Endothelial cell of umbilical vein (primary cell): ENCODE data around the gene SLC9C1. TPM values are rescaled to one million over a fixed set of nuclear protein-coding genes. Genes with fewer than 3 reads are reported as not detected.

ENCODE experiments used
- BruUV-seq: library from RNA; stranded (reverse); fragments of 400-500 nt; replicated peaks from 2 replicates; lab custom pipeline; 2021; lab: Mats Ljungman, UMichigan
- CTCF ChIA-PET: fragments of 300-600, 350-600 bp; sonication (Branson Sonifier 250); formaldehyde crosslinking; loops from one replicate; lab custom pipeline; 2021; ENCODE audit warnings: antibody characterized with exemption, inconsistent platforms; lab: Charles Lee
- POLR2A ChIA-PET: fragments of 300-600, 350-600 bp; sonication (Branson Sonifier 250); formaldehyde crosslinking; loops from one replicate; lab custom pipeline; 2021; ENCODE audit warnings: antibody characterized with exemption, inconsistent platforms; lab: Charles Lee
- DNase-seq: peaks from one replicate; pipeline ENCODE4 v3.0.0-alpha.2; 2011; ENCODE audit warnings: low read depth, low spot score
- FAIRE-seq: peaks from 2 replicates; lab custom pipeline; 2011; peaks lifted over from hg19 to GRCh38; lab: Jason Lieb, UNC
- H2AFZ ChIP-seq: 2 replicates; pipeline ENCODE4 v1.6.0; 2012; ENCODE audit warnings: low read depth, low read length, control low read depth, inconsistent platforms
- H3K27ac ChIP-seq: 2 replicates; pipeline ENCODE4 v1.5.1; 2011; ENCODE audit warnings: low read depth, mild to moderate bottlenecking, control low read depth, low read length, moderate library complexity; ENCODE audit not compliant: insufficient read depth
- H3K27me3 ChIP-seq, 2 experiments: 2 replicates each; pipeline versions ENCODE4 v1.6.0 to v1.6.1; 2011; ENCODE audit warnings: low read length in 2 of 2, mixed read lengths in 1 of 2; ENCODE audit not compliant: control insufficient read depth in 2 of 2, insufficient read depth in 2 of 2
- H3K36me3 ChIP-seq, 2 experiments: 2 replicates in 1 of 2; 3 replicates in 1 of 2; pipeline ENCODE4 v1.5.1; 2011; ENCODE audit warnings: low read length in 2 of 2, mild to moderate bottlenecking in 1 of 2, moderate library complexity in 1 of 2; ENCODE audit not compliant: control insufficient read depth in 2 of 2, insufficient read depth in 2 of 2; ENCODE audit errors: extremely low read depth in 1 of 2
- H3K4me1 ChIP-seq: 3 replicates; pipeline ENCODE4 v1.5.1; 2011; ENCODE audit warnings: mild to moderate bottlenecking, low read length; ENCODE audit not compliant: control insufficient read depth, insufficient read depth; ENCODE audit errors: extremely low read depth
- H3K4me2 ChIP-seq: 2 replicates; pipeline ENCODE4 v1.6.1; 2011; ENCODE audit warnings: low read length, control low read depth, mixed read lengths; ENCODE audit not compliant: insufficient read depth
- H3K4me3 ChIP-seq, 3 experiments: fragments of 200-600 bp in 1 of 3; sonication (generic), shearing (Covaris generic) in 1 of 3; replicated peaks in 1 of 3; 2 replicates each; pipeline ENCODE4 v1.5.1; 2011 to 2016; ENCODE audit warnings: control low read depth in 3 of 3, low read length in 3 of 3, mild to moderate bottlenecking in 2 of 3, inconsistent platforms in 1 of 3, low read depth in 1 of 3, moderate library complexity in 1 of 3; ENCODE audit not compliant: insufficient read depth in 1 of 3
- H3K79me2 ChIP-seq: 2 replicates; pipeline ENCODE4 v1.6.0; 2012; ENCODE audit warnings: low read length, inconsistent platforms; ENCODE audit not compliant: control insufficient read depth, insufficient read depth
- H3K9ac ChIP-seq: replicated peaks from 2 replicates; pipeline ENCODE3; 2011; ENCODE audit warnings: low read length, control low read depth; ENCODE audit not compliant: insufficient read depth; ENCODE audit errors: extremely low read depth
- H3K9me1 ChIP-seq: replicated peaks from 3 replicates; pipeline ENCODE4 v1.6.0; 2011; ENCODE audit warnings: mild to moderate bottlenecking, low read length; ENCODE audit not compliant: control insufficient read depth, insufficient read depth; ENCODE audit errors: extremely low read depth
- H3K9me3 ChIP-seq: replicated peaks from 2 replicates; pipeline ENCODE4 v1.5.1; 2012; ENCODE audit warnings: low read length, inconsistent platforms; ENCODE audit not compliant: control insufficient read depth, insufficient read depth
- H4K20me1 ChIP-seq: replicated peaks from 2 replicates; pipeline ENCODE3; 2011; ENCODE audit warnings: mild to moderate bottlenecking, low read length; ENCODE audit not compliant: control insufficient read depth, insufficient read depth; ENCODE audit errors: extremely low read depth
- CTCF ChIP-seq, 2 donors: IDR thresholded peaks; 1 replicate in 1 of 2; 2 replicates in 1 of 2; pipeline ENCODE4 v1.5.1; 2011; ENCODE audit warnings: low read length in 2 of 2, mild to moderate bottlenecking in 2 of 2, moderate library complexity in 2 of 2, control low read depth in 1 of 2, inconsistent platforms in 1 of 2, low read depth in 1 of 2; ENCODE audit not compliant: insufficient read depth in 1 of 2; ENCODE audit errors: extremely low read depth in 1 of 2
- EZH2 ChIP-seq: IDR thresholded peaks from 2 replicates; pipeline ENCODE4 v1.6.1; 2012; ENCODE audit warnings: borderline replicate concordance, low read depth, mild to moderate bottlenecking, moderate library complexity, low read length, inconsistent platforms; ENCODE audit not compliant: severe bottlenecking
- FOS ChIP-seq: IDR thresholded peaks from 2 replicates; pipeline ENCODE4 v1.6.1; 2011; ENCODE audit warnings: mild to moderate bottlenecking, low read length, moderate library complexity, borderline replicate concordance; ENCODE audit not compliant: insufficient read depth
- GATA2 ChIP-seq: IDR thresholded peaks from 2 replicates; pipeline ENCODE4 v1.7.0; 2011; ENCODE audit warnings: low read depth, mild to moderate bottlenecking, moderate library complexity, mixed read lengths, low read length; ENCODE audit not compliant: insufficient read length, insufficient read depth
- MAX ChIP-seq: IDR thresholded peaks from 2 replicates; pipeline ENCODE4 v1.6.1; 2011; ENCODE audit not compliant: insufficient read depth, insufficient read length
- MYC ChIP-seq: IDR thresholded peaks from one replicate; pipeline ENCODE4 v1.6.1; 2011; ENCODE audit warnings: mild to moderate bottlenecking, low read depth, low read length
- POLR2A ChIP-seq: IDR thresholded peaks from 2 replicates; pipeline ENCODE4 v1.6.1; 2012; ENCODE audit warnings: low read depth, mild to moderate bottlenecking, control low read depth, low read length
- POLR2AphosphoS5 ChIP-seq: IDR thresholded peaks from 2 replicates; pipeline ENCODE4 v1.6.1; 2012; ENCODE audit warnings: low read depth, mild to moderate bottlenecking, control low read depth, low read length, moderate library complexity; ENCODE audit not compliant: insufficient read depth
- dilution Hi-C: fragments of 300-500 bp; cut with MboI; formaldehyde crosslinking; loops from one replicate; pipeline ENCODE4 v1.15.0; 2019; ENCODE audit warnings: low sequenced_read_pairs; ENCODE audit not compliant: extremely low pct_ligation_motif_present
- intact Hi-C: fragments of 100-400 bp; cut with micrococcal nuclease; formaldehyde crosslinking; loops from one replicate; pipeline ENCODE4 v1.10.0; 2022
- polyA plus RNA-seq, 4 experiments: library from polyadenylated mRNA; depleted of rRNA in 3 of 4; stranded (reverse) in 3 of 4; unstranded in 1 of 4; fragments of >200 nt; gene quantifications; 2 replicates each; pipeline versions ENCODE4 v1.2.1 to v1.2.3, GENCODE V29; 2011 to 2012; ENCODE audit warnings: missing spikeins in 1 of 4
- total RNA-seq: library from RNA; stranded (reverse); gene quantifications from 2 replicates; pipeline ENCODE4 v1.2.3, GENCODE V29; 2021

The SLC9C1 gene
- total and polyA plus RNA-seq, 2 donors (not counting 3 experiments of a cell fraction or from before 2014, with no cell fraction given) = not detected

- H3K4me1 ChIP-seq = no peaks in the 10 kb centered on the region
- H3K79me2 ChIP-seq = no peaks in the 10 kb centered on the region
- no TSS peak for BruUV-seq
- POLR2A ChIA-PET = no interaction called here
- H3K27me3 ChIP-seq = peaks cover 0 to under 1% of the 10 kb centered on the region in 2 experiments
- no peak overlapping the region for H3K4me2 ChIP-seq
- no peak overlapping the region for H3K27ac ChIP-seq
- no peak overlapping the region for H3K4me3 ChIP-seq
- no peaks in the 10 kb centered on the region for H3K36me3 ChIP-seq
- CTCF ChIA-PET = interaction anchor here (1.6 kb wide), 1 partner anchor 22 kb away, joined by 4 read pairs; no protein-coding TSS in a partner anchor
- H3K9me1 ChIP-seq = no peaks in the 10 kb centered on the region
- TF ChIP-seq MYC (no peak), EZH2 (no peak), FOS (no peak), GATA2 (no peak), POLR2AphosphoS5 (no peak), CTCF (IDR thresholded peaks at IDR 0.05; ENCODE audit: extremely low read depth in 1 of 2, insufficient read depth in 1 of 2, low read depth in 1 of 2, low read length in 2 of 2) (no peak), MAX (no peak), POLR2A (no peak)
- no peaks in the 10 kb centered on the region for H4K20me1 ChIP-seq
- H3K9ac ChIP-seq = no peak overlapping the region
- DNase-seq (no peak), FAIRE-seq (no peak)
- no peaks in the 10 kb centered on the region for H3K9me3 ChIP-seq
- dilution Hi-C loops (no loop called here), intact Hi-C loops (no loop called here)
- H2AFZ ChIP-seq = no peak overlapping the region
Measured at GRCh38 chr3:112133626-112134334, 160.2 kb downstream of the SLC9C1 start.
